GM18499 (cell line): Measurements from ENCODE around the gene PFDN6.
"Not testable (repeated sequence)": the region's sequence is repeated elsewhere in the genome, so short reads cannot be mapped to it uniquely, and the experiment has no call there.

Experiments used
- ATAC-seq: cut with Tn5 transposase; IDR thresholded peaks from one replicate; pipeline ENCODE4 v1.9.1; 2021; ENCODE audit warnings: moderate number of reproducible peaks; ENCODE audit not compliant: insufficient read depth, unreplicated experiment

Gene PFDN6

DNA sequence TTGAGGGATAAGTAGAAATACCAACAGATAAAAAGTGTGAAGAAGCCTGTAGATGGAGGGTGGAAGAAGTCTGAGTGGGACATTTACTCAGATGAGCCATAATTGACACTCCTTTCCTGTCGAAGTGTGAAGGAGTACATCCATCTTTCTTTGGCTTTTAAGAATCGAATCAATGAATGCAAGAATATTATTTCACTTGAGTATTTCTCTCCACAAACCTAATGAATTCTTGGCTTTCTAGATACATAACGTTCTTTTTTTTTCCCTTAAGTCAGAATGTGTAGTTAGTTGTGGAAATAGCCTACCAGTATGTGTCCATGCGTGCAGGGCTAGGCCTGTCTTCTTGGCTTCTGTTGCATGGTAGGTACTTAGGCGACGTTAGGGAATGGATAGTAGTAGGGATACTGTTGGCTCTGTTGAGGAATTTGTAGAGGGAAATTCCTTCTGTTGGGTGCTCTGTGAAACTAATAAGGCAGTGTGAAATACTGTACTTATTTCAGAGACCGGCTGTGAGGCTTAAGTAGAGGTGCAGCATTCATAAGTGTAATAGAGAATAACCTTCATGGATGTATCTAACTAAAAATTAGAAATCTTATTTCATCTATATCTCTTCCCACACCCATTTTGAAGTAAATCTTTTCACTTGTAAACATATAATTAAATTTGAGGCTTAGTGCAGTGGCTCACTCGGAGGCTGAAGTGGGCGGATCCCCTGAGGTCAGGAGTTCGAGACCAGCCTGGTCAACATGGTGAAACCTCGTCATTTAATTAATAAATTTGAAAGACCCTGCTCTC, 16.1 kb upstream of the PFDN6 start:
- no peak for ATAC-seq

DNA sequence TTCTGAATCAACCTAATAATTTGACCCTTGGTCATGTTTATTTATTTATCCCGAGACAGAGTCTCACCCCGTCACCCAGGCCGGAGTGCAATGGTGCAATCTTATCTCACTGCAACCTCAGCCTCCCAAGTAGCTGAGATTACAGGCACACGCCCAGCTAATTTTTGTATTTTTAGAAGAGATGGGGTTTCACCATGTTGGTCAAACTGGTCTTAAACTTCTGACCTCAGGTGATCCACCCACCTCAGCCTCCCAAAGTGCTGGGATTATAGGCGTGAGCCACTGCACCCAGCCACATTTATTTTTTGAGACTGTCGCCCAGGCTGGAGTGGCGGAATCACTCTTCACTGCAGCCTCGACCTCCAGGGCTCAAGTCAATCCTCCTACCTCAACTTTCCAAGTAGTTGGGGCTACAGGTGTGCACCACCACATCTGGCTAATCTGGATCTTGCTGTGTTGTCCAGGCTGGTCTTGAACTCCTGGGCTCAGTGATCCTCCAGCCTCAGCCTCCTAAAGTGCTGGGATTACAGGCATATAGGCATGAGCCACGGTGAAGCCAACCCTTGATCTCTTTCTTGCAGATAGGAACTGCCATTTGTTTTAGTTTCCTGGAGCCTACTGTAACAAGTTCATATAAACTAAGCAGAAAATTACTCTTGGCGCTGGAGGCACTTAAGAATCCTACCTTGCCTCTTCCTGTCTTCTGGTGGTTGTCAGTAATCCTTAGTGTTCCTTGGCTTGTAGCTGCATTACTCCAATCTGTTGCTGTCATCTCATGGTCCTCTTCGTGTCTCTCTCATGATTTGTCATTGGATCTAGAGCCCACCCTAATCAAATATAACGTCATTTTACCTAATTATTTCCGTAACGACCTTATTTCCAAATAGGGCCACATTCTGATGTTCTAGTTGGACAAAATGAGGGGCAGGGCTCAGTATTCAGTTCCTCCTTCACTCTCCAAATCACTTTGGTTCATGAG, 15.2 kb upstream of the PFDN6 start:
- no peak for ATAC-seq

DNA sequence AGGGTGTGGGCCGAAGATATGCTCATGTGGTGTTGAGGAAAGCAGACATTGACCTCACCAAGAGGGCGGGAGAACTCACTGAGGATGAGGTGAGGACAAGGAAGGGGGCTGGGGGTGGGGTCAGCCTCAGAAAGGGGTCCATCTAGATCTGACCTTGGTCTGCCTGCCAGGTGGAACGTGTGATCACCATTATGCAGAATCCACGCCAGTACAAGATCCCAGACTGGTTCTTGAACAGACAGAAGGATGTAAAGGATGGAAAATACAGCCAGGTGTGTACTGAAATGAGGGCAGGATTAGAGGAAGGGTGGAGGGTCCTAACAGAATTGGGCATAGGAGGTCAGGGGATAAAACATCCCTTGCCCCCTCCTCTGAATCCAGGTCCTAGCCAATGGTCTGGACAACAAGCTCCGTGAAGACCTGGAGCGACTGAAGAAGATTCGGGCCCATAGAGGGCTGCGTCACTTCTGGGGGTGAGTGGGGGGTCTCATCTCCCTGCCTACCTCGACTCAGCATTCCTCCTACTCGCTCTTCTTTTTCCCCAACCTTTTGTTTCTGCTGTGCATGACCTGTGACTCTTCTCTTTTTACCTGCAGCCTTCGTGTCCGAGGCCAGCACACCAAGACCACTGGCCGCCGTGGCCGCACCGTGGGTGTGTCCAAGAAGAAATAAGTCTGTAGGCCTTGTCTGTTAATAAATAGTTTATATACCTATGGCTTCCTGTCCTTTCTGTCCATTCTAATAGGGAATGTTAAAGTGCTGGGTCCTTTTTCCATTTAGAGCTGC, 13.4 kb upstream of the PFDN6 start:
- not testable (repeated sequence) for ATAC-seq

DNA sequence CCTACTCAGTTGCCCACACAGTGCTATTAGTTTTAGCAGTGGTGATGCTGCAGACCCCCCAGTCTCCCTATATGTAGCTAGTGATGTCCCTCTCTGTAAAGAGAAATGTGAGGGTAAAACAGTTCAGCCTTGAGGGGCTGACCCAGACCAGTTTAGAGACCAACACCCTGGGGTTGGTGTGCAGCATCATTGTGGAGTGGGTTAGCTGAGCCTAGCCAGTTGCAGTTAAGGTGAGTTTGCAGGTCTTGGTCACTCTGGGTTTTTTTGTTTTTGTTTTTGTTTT, 12.9 kb upstream of the PFDN6 start:
- ATAC-seq: no peak

DNA sequence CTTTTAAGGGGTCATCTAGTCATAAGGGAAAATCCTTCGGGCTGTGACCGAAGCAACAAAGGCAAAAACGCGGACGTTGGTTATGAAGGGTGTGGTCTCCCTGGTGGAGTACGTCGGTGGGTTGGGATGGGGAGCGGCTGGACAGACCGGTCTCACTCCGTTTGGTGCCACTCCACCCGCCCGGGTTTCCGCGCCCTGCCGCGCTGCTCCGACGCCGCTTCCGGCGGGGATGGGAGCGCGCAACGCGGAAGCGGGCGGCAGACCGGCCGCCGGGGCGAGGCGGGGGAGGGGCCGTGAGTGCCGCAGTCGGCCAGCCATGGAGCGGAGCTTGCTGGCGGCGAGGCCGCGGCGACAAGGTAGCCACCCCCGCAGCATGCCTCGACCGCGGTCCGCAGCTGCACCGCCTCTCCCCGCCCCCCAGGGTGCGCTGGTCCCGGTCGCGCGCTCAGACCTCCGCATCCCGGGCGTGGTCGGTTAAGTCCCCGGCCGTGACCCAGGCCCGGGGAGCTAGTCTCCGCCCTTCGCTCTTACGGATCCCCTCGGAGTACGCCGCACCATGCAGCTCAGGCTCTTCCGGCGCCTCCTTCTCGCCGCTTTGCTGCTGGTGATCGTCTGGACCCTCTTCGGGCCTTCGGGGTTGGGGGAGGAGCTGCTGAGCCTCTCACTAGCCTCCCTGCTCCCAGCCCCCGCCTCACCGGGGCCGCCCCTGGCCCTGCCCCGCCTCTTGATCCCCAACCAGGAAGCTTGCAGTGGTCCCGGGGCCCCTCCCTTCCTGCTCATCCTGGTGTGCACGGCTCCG, 12.3 kb upstream of the PFDN6 start, which contains the start of gene B3GALT4:
Gene B3GALT4, plus strand, starts transcription at position 260 of the 799 bp plus-strand sequence. Its CDS starts 297 bp downstream, at position 557.
- ATAC-seq: no peak

DNA sequence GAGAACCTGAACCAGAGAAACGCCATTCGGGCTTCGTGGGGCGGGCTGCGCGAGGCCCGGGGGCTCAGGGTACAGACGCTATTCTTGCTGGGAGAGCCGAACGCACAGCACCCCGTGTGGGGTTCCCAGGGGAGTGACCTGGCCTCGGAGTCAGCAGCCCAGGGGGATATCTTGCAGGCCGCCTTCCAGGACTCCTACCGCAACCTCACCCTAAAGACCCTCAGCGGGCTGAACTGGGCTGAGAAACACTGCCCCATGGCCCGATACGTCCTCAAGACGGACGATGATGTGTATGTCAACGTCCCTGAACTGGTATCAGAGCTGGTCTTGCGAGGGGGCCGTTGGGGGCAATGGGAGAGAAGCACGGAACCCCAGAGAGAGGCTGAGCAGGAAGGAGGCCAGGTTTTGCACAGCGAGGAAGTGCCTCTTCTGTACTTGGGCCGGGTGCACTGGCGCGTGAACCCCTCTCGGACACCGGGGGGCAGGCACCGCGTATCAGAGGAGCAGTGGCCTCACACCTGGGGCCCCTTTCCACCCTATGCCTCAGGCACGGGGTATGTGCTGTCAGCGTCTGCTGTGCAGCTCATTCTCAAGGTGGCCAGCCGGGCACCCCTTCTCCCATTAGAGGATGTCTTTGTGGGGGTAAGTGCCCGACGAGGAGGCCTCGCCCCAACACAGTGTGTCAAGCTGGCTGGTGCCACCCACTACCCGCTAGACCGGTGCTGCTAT, 11.6 kb upstream of the PFDN6 start:
- no peak for ATAC-seq

DNA sequence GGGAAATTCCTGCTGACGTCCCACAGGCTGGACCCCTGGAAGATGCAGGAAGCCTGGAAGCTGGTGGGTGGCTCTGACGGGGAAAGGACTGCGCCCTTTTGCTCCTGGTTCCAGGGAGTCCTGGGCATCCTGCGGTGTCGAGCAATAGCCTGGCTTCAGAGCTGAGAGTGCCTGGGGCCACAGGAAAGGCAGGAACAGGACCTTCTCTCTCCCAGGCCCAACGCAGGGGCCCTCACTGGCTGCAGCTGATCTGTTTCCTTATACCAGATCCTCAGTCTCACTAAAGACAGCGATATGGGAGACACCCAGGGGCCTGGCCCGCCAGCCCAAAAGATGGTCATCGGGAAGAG, 11.0 kb upstream of the PFDN6 start:
- no peak for ATAC-seq

DNA sequence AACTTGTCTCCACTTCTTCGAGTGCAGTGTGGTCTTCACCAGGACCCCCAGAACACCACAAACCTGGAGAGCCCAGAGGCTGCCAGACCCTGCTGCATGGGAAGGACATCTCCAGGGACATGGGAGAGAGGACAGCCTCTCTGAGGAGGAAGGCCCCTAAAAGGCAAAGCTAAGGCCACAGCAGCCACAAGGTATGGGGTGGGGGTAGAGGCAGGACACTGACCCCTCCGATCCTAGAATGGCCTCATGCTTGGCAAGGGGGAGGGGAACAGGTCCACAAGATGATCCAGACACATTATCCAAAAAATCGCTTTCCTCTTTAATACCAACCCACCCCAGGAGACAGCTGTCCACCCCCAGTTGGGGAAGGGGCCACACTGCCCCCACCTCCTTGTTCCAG, 10.6 kb upstream of the PFDN6 start:
- ATAC-seq: no peak

DNA sequence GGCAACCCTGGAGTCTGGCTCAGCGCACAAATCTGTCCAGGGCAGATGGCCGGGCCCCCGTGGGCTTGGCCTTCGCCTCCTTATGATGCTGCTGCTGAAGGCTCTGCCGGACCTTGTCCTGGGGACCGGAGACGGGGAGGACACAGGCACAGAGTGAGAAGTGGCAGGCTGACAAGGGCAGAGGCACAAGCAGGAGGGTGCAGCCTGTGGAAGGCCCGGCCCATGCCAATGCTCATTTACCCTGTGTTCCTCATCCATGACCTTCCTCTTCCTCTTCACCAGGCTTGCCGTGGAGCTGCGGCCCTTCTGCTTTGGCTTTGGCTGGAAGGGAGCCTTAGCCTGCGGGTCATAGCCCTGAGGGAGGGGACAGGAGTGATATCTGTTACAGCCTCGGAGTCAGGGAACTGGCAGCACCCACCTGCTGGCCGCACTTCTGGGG, 10.1 kb upstream of the PFDN6 start:
- no peak for ATAC-seq

DNA sequence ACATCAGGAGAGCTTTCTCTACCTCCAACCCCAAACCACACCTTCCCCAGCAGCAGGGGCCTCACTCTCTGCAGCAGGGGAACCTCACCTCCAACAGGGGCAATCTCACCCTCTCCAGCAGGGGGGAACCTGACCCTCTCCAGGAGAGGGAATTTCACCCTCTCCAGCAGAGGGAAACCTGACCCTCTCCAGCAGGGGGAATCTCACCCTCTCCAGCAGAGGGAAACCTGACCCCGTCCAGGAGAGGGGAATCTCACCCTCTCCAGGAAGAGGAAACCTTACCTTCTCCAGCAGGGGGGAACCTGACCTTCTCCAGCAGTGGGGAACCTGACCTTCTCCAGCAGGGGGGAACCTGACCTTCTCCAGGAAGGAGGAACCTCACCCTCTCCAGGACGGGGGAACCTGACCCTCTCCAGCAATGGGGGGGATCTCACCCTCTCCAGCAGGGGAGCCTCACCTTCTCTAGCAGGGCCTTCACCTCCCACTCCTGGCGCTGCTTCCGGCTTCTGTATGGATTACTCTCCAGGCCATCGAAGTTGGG, 9.4 kb upstream of the PFDN6 start:
- ATAC-seq: no peak

DNA sequence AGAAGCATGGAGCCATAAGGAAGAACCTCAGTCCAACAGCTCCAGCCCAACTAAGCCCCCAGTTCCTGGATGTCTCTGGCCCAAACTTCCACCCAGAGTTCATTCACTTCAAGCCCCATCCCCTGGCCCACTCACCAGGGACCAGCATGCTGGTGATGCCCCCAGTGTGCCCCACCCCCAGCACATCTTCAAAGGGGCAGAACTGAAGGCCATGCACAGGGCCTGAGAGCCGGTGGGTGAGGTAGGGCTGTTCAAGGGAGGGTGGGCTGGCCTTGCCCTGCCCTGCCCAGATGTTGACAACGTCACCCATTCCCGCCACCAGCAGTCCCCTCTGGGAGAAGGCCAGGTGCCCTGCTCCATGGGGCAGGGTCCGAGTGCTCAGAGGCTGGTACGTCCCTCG, 8.9 kb upstream of the PFDN6 start:
- no peak for ATAC-seq

DNA sequence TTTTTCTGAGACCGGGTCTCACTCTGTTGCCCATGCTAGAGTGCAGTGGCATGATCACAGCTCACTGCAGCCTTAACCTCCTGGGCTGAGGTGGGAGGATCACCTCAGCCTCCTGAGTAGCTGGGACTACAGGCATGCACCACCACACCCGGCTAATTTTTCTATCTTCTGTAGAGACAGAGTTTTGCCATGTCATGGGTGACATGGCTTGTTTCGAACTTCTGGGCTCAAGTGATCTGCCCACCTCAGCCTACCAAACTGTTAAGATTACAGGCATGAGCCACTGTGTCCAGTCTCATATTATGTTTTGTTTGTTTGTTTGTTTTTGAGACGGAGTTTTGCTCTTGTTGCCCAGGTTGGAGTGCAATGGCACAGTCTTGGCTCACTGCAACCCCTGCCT, 4.2 kb upstream of the PFDN6 start:
- ATAC-seq: not testable (repeated sequence)

DNA sequence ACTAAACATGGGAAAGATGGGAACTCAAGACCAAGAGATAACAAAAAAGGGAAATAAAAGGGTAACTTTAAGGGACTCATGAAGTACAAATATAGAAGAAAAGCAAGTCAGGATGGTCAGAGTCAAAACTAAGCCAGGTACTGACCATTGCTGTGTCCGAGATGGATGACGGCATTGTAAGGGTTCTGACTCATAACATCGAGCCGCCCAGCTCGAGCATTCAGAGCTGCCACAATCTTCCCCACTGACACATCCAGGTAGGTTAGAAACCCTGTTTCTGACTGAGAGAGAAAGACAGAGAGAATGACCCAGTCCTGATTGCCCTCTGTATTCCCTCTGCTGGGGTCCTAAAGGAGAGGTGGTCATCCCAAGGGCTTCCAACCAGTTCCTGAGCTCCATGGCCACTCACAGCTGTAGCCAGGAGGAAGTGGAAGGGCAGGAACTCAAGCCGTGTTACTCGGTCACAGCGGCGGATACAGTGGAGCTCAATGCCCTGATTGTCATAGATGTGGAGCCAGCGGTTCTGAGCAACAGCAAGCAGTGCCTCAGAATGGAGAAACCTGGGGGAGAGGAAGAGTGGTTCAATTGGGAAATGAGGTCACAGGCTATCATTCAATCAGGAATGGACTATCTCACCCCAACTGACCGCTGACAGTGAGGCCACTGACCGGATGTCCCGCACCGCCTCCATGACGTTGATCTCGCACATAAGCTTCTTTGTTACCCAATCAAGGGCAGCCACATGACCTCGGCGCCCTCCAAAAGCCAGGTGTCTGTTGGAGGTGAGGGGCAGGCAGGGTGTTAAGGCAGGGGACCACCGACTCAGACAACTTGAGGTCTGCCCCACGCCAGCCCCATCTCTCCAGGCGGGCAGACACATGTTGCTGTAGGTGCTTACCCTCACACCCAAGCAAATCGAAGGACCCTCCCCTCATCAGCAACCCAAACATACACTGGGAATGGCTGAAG, 2.2 kb upstream of the PFDN6 start:
- no peak for ATAC-seq

DNA sequence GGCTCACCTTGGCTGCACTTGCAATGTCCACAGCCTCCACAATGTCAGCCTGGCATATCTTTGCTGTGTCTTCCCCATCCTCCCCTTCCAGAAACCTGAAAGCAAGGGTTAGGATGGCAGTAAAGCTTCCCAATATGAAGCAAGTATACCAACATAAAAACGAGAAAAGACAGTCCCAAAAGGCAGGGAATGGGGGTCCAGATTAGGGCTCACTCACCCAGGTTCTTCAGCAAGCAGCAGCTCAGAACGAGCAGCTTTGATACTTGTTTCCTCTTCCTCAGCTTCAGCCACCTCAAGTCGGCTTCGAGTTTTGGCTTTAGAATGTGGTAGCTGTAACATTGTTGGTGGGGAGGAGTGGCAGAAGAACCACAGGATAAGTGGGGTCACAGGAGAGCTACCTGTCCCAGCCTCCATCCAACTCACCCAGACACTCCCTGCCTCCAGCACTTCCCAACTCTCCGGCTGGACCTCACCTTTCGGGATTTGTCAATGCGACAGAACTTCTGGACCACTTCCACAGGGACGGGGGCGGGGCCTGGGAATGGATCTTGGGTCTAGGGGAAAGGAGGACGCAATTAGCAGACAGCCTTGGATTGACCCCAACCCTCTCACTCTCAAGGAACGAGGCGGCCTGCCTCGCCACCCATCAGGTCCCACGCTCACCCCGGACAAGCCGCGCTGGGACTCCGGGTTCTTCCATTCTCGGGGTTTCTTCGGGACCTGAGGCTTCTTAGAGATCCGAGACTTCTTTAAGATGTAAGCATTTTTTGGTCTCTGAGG, 1.1 kb upstream of the PFDN6 start:
- ATAC-seq: no peak

DNA sequence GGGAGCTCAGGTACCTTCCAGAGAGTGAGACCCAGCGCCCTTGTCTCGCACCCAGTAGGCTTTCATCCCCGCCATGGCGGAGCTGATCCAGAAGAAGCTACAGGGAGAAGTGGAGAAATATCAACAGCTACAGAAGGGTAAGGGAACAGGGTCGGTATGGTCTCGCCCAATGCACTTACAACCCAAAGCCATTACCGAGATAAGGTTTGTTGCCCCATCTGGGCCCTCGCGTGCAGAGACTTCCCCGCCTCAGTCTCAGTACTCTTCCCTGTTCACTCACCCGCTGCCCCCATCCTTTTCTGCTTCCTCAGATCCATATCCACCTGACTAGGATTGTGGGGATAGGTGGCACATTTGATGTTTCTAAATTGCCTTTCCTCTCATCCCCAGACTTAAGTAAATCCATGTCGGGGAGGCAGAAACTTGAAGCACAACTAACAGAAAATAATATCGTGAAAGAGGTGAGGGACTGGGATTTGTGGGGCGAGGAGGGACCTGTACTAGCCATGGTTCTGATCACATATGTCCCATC, 449 bp downstream of the PFDN6 start:
- ATAC-seq: no peak

DNA sequence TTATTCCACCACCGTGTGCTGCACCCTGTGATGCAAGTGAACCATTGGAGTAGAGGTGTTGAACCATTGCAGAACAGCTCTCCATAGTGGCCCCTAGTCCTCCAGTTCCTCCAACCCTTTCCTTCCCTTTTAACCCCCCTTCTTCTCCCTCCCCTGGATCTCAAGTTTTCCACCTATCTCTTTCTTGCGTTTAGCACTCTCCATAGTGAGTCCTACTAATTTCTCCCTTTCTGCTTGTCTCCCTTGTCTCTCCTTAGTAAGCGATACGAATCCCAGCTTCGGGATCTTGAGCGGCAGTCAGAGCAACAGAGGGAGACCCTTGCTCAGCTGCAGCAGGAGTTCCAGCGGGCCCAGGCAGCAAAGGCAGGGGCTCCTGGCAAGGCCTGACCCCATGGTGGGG, 1.1 kb downstream of the PFDN6 start:
- no peak for ATAC-seq
